GM13976 (cell line): ENCODE results near the gene NACC1.

ENCODE experiments used
- DNase-seq: peaks from one replicate; pipeline ENCODE4 v3.0.0; 2012; ENCODE audit warnings: low spot score
- in situ Hi-C: fragments of 300-500 bp; cut with MboI; formaldehyde crosslinking; loops from one replicate; pipeline ENCODE4 v1.12.0; 2022; ENCODE audit warnings: low sequenced_read_pairs, mixed read lengths, inconsistent platforms; ENCODE audit not compliant: unreplicated experiment
- TF ChIP-seq, protein P1 (sequence below): IDR thresholded peaks from 2 replicates; pipeline ENCODE4 v1.5.1; 2012; ENCODE audit warnings: borderline replicate concordance, mild to moderate bottlenecking; ENCODE audit not compliant: insufficient read depth; ENCODE audit errors: extremely low read depth, missing control alignments, control extremely low read depth

Gene NACC1

DNA sequence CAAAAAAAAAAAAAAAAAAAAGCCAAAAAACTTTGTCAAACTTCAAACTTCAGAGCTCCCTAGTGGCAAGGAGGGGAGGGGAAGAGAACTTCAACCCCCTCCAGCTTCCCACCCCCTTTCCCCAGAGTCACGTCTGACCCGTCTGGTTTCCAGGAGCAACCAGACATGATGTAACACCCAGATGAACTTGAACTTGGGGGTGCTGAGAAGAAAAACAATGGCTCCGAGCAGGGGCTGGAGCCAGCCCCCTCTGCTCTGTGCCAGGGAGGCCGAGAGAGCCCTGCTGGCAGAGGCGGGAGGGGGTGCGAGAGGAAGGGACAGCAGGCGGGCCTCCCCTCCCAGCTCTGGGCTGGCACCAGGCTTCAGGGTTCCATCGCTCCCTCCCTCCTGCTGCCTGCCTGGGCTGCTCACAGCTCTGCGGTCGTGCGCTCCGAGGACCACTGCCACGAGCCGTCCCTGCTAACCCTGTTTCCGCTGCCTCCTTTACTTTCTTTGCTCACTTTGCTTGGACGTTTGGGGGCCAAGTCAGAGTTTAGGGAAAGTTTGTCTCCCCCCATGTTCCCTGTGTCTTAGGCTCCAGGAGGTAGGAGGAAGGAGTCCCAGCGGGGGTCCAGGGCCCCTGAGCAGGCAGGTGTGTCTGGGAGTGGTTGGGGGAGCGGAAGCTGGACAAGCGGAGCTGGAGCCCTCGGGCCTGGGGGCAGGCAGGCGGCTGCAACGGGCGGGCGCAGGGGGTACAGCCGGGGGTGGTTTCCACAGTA lies 26.5 kb upstream of the NACC1 start:
- no peak for DNase-seq

DNA sequence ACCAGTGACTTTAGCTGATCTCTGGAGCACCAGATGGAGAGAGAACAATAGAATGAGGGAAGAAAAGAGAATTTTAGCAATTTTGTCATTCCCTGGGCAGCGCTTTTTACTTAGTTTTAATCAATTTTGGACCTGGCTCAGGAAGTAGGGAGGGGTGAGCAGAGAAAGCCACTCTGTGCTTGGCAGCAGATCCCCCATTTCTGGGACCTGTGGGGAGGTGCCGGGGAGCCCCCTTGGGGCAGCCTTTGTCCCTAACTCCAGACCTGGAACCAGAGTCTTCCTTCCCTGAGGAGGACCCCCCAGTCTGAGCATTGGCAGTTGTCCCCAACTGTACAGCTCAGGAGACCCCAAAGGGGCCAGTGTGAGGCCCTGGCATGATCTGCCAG lies 25.9 kb upstream of the NACC1 start:
- TF ChIP-seq, protein P1, sequence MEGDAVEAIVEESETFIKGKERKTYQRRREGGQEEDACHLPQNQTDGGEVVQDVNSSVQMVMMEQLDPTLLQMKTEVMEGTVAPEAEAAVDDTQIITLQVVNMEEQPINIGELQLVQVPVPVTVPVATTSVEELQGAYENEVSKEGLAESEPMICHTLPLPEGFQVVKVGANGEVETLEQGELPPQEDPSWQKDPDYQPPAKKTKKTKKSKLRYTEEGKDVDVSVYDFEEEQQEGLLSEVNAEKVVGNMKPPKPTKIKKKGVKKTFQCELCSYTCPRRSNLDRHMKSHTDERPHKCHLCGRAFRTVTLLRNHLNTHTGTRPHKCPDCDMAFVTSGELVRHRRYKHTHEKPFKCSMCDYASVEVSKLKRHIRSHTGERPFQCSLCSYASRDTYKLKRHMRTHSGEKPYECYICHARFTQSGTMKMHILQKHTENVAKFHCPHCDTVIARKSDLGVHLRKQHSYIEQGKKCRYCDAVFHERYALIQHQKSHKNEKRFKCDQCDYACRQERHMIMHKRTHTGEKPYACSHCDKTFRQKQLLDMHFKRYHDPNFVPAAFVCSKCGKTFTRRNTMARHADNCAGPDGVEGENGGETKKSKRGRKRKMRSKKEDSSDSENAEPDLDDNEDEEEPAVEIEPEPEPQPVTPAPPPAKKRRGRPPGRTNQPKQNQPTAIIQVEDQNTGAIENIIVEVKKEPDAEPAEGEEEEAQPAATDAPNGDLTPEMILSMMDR = no peak
- in situ Hi-C loops = loop anchor here (5.0 kb wide), 1 partner anchor 115 kb away; no protein-coding TSS in a partner anchor

More for the DNA sequence above, 26.5 kb upstream of the NACC1 start:
- in situ Hi-C loops = loop anchor here (5.0 kb wide), 1 partner anchor 114 kb away; no protein-coding TSS in a partner anchor
- TF ChIP-seq, protein P1 = no peak

DNA sequence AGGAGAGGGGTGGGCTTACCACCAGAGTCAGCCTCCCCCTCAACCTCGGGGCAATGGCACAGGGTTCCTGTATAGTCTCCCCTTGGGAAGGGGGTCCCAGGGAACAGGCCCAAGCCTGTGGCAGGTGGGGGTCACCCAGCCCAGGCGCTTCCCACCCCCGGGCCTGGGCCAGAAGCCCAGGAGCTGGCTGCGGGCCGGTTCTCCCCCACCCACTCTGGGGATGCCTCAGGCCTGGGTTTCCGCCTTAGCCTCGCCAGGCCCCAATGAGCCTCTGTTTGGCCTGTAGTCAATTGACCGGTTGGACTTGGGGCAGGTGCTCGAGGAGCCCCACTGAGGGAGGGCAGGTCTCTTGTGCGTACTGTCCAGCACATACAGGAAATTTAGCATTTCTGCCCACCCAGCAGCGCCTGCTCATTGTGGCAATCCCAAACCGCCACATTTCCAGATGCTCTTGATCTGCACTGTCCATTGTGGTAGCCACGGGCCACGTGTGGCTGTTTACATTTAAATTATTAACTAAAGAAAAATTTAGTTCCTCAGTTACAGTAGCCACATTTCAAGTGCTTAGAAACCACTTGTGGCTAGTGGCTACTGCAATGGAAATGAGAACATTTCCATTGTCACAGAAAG lies 25.3 kb upstream of the NACC1 start:
- TF ChIP-seq, protein P1 = no peak
- in situ Hi-C loops = loop anchor here (5.0 kb wide), 1 partner anchor 115 kb away; no protein-coding TSS in a partner anchor
- DNase-seq = no peak

More for the DNA sequence above, 25.9 kb upstream of the NACC1 start:
- no peak for DNase-seq

DNA sequence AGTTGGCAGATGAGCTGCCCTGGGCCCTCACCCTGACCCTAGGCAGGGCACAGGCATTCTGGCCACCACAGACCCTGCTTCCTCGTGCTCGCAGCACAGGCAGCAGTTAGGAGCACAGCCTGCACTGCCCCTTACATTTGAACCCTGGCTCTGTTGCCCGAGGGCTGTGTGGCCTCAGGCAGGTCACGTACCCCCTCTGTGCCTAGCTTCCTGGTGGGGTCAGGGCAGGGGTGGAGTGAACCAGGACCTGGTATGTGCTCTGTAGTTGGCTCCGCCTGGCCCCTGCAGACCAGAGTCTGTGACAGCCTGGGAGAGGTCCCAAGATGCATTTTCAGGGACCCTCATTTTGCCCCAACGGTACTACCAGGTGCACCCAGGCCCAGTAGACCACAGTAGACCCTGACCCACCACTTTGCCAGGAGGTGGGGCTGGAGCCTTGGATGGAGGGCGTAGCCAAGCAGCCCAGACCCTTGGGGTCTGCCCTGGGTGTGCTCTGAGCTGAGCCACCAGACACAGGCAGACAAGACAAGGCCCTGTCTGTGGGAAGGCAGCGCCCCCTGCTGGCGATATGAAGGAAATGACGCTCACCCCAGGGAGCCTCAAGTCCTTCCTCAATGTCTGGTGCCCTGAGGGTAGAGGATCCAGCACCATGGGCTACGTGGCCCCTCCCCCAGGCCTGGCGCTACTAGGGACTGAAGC lies 24.5 kb upstream of the NACC1 start:
- in situ Hi-C loops = loop anchor here (5.0 kb wide), 1 partner anchor 116 kb away; no protein-coding TSS in a partner anchor
- DNase-seq = peak; percentile 95
- TF ChIP-seq, protein P1 = peak; percentile 86

DNA sequence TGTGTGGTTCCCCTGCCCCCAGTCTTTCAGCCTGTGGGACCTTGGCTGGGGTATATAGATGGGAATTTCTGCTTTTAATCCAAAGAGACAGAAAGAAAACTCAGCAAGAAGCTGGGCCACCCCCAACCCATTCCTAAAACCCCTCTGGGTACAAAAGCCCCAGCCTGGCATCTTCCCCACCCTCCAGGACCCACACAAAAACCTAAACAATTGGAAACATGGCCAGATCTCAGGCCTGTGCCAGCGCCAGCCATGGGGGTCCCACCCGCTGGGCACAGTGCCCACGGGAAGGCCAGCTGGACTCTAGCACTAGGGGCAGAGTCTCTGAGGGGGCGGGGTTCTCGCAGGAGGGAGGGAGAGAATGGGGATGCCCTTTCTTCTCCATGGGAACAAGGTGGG lies 24.0 kb upstream of the NACC1 start:
- TF ChIP-seq, protein P1 = no peak
- in situ Hi-C loops = loop anchor here (5.0 kb wide), 1 partner anchor 117 kb away; no protein-coding TSS in a partner anchor
- no peak for DNase-seq

DNA sequence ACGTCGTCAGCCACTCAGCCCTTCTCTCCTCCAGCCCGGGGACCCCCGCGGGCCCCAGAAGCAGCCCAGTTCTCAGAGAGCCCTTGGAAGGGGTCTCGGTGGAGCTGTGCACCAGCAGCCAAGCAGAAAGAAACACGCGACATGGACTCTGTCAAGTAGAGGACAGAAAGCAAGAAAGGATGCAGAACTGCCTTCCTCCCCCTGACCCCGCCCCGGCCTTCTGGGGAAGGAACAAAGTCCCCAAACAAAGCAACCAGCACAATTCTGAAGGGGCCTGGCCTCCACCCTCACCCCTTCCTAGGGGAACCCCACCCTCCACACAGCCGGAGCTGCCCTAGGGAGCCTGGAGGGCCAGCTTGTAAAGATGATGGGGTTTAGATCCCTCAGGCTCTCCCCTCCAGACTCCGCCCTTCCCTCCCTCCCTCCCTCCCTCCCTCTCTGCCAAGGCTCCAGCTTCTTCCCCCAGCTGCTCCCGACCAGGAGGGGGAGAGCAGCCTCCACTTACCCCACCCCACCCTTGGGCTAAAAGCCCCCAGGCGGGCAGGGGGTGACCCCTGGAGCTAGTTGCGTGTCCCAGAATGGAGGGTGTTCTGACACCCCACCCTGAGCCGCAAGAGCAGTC lies 23.2 kb upstream of the NACC1 start:
- DNase-seq = peak; percentile 68
- in situ Hi-C loops = loop anchor here (5.0 kb wide), 1 partner anchor 118 kb away; no protein-coding TSS in a partner anchor
- TF ChIP-seq, protein P1 = no peak
